SU-DHL-6 (cell line): ENCODE results near the gene FAF2.

Experiments
- H2AFZ ChIP-seq: fragments of 200-600 bp; sonication (generic); 2 replicates; pipeline ENCODE4 v1.6.1; 2014; ENCODE audit warnings: low read depth, mild to moderate bottlenecking, moderate library complexity, mixed read lengths, antibody characterized with exemption, low read length; ENCODE audit not compliant: severe bottlenecking
- H3F3A ChIP-seq: fragments of 200-600 bp; shearing (Covaris generic); 2 replicates; pipeline ENCODE4 v1.6.0; 2016; ENCODE audit warnings: antibody characterized with exemption, mild to moderate bottlenecking; ENCODE audit not compliant: insufficient read depth
- H3K27ac ChIP-seq: fragments of 200-600 bp; sonication (generic); 2 replicates; pipeline ENCODE4 v1.5.1; 2016; ENCODE audit warnings: low read depth, mild to moderate bottlenecking, low read length, moderate library complexity, mixed read lengths
- H3K27me3 ChIP-seq: fragments of 200-600 bp; sonication (generic), shearing (Covaris generic); 2 replicates; pipeline ENCODE4 v1.6.0; 2014; ENCODE audit warnings: mild to moderate bottlenecking, low read length
- H3K36me3 ChIP-seq: fragments of 200-600 bp; sonication (generic); 2 replicates; pipeline ENCODE4 v1.6.1; 2014; ENCODE audit warnings: mild to moderate bottlenecking, low read length, mixed read lengths
- H3K4me2 ChIP-seq: fragments of 300-600, 200-600 bp; shearing (Covaris generic), sonication (generic); 2 replicates; pipeline ENCODE4 v1.6.0; 2014; ENCODE audit warnings: low read length, low read depth, mild to moderate bottlenecking; ENCODE audit not compliant: poor library complexity, severe bottlenecking
- H3K4me3 ChIP-seq: fragments of 200-600 bp; sonication (generic); 2 replicates; pipeline ENCODE4 v1.5.1; 2014; ENCODE audit warnings: antibody characterized with exemption, low read length, mild to moderate bottlenecking, mixed read lengths; ENCODE audit not compliant: insufficient read depth, poor library complexity, severe bottlenecking
- H3K79me2 ChIP-seq: fragments of 200-600 bp; sonication (generic); 2 replicates; pipeline ENCODE4 v1.6.1; 2014; ENCODE audit warnings: mild to moderate bottlenecking, low read length, moderate library complexity; ENCODE audit not compliant: insufficient read depth
- H3K9ac ChIP-seq: fragments of 200-600 bp; sonication (generic); 2 replicates; pipeline ENCODE4 v1.7.0; 2014; ENCODE audit warnings: mild to moderate bottlenecking, low read length
- H3K9me2 ChIP-seq: fragments of 200-600 bp; sonication (generic); replicated peaks from 2 replicates; pipeline ENCODE4 v1.6.1; 2014; ENCODE audit warnings: low read length; ENCODE audit not compliant: insufficient read depth
- H3K9me3 ChIP-seq: fragments of 200-600 bp; sonication (generic); 2 replicates; pipeline ENCODE4 v1.6.1; 2014; ENCODE audit warnings: low read length, mixed read lengths; ENCODE audit not compliant: insufficient read depth
- H4K20me1 ChIP-seq: fragments of 200-600 bp; sonication (generic); 2 replicates; pipeline ENCODE4 v1.6.1; 2014; ENCODE audit warnings: low read depth, mild to moderate bottlenecking, antibody characterized with exemption, low read length, moderate library complexity, mixed read lengths
- EZH2phosphoT487 ChIP-seq: fragments of 200-600 bp; sonication (generic), shearing (Covaris generic); conservative IDR thresholded peaks from 2 replicates; pipeline ENCODE4 v1.6.1; 2018; ENCODE audit warnings: mild to moderate bottlenecking, antibody characterized with exemption, low read length, moderate library complexity, mixed read lengths
- TF ChIP-seq, protein P1 (sequence below): fragments of 200-600 bp; sonication (generic); IDR thresholded peaks from one replicate; pipeline ENCODE4 v1.5.1; 2017; ENCODE audit warnings: antibody characterized with exemption, mild to moderate bottlenecking, low read length, moderate library complexity; ENCODE audit not compliant: insufficient read depth, poor library complexity, severe bottlenecking

Gene FAF2

GRCh38 chr5:176553260-176554085 is 105.3 kb downstream of the FAF2 start:
- Histone ChIP-seq H3K36me3 (no peaks in the 10 kb centered on the region), H4K20me1 (no peaks in the 10 kb centered on the region), H3K4me2 (no peak overlapping the region), H3K27me3 (no peaks in the 10 kb centered on the region), H3K79me2 (no peaks in the 10 kb centered on the region), H3F3A (no peaks in the 10 kb centered on the region), H3K9me2 (no peaks in the 10 kb centered on the region), H3K4me3 (no peak overlapping the region), H3K9me3 (no peaks in the 10 kb centered on the region), H3K27ac (no peak overlapping the region), H3K9ac (no peak overlapping the region), H2AFZ (no peak overlapping the region)
- no peak for TF ChIP-seq EZH2phosphoT487
- TF ChIP-seq, protein P1, sequence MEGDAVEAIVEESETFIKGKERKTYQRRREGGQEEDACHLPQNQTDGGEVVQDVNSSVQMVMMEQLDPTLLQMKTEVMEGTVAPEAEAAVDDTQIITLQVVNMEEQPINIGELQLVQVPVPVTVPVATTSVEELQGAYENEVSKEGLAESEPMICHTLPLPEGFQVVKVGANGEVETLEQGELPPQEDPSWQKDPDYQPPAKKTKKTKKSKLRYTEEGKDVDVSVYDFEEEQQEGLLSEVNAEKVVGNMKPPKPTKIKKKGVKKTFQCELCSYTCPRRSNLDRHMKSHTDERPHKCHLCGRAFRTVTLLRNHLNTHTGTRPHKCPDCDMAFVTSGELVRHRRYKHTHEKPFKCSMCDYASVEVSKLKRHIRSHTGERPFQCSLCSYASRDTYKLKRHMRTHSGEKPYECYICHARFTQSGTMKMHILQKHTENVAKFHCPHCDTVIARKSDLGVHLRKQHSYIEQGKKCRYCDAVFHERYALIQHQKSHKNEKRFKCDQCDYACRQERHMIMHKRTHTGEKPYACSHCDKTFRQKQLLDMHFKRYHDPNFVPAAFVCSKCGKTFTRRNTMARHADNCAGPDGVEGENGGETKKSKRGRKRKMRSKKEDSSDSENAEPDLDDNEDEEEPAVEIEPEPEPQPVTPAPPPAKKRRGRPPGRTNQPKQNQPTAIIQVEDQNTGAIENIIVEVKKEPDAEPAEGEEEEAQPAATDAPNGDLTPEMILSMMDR: no peak

DNA sequence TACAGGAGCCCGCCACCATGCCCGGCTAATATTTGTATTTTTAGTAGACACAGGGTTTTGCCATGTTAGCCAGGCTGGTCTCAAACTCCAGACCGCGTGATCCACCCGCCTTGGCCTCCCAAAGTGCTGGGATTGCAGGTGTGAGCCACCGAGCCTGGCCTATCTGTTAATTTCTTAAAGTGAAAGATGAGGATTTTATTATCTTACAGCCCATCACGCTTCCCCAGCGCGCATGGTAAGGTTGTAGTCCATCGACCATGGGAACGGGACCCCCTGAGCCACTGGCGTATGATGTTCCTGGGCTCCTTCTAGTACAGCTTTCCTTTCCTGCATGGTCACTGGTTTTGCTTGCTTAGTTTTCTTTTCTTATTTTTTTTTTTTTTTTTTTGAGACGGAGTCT is 109.7 kb downstream of the FAF2 start:
- TF ChIP-seq, protein P1: no peak
- no peak for TF ChIP-seq EZH2phosphoT487
- no peaks in the 10 kb centered on the region for H3K9me2 ChIP-seq
- H3K9ac ChIP-seq: no peak overlapping the region
- H3K27me3 ChIP-seq: no peaks in the 10 kb centered on the region
- no peaks in the 10 kb centered on the region for H3K79me2 ChIP-seq
- H3K4me2 ChIP-seq: no peak overlapping the region
- H3F3A ChIP-seq: no peaks in the 10 kb centered on the region
- no peak overlapping the region for H2AFZ ChIP-seq
- H3K9me3 ChIP-seq: no peaks in the 10 kb centered on the region
- no peaks in the 10 kb centered on the region for H3K36me3 ChIP-seq
- H3K4me3 ChIP-seq: no peak overlapping the region
- no peak overlapping the region for H3K27ac ChIP-seq
- H4K20me1 ChIP-seq: no peaks in the 10 kb centered on the region
